H1 (cell line): ENCODE results near the gene TELO2. TPM values are rescaled to one million over a fixed set of nuclear protein-coding genes. Genes with fewer than 3 reads are reported as not detected.

Source experiments
- CTCF ChIA-PET: fragments of 300-600 bp; sonication (Branson Sonifier 250); formaldehyde crosslinking; loops from one replicate; lab custom pipeline; 2021; ENCODE audit not compliant: partially characterized antibody; lab: Charles Lee
- POLR2A ChIA-PET: fragments of 300-600 bp; sonication (Branson Sonifier 250); formaldehyde crosslinking; loops from one replicate; lab custom pipeline; 2021; ENCODE audit warnings: inconsistent platforms; ENCODE audit not compliant: partially characterized antibody; lab: Charles Lee
- DNase-seq, 2 experiments: peaks; one replicate each; pipeline versions ENCODE4 v3.0.0 to v3.0.0-alpha.2; 2010 to 2022; ENCODE audit warnings: low spot score in 2 of 2, low read depth in 1 of 2, mixed read lengths in 1 of 2
- FAIRE-seq: peaks from 2 replicates; lab custom pipeline; 2011; peaks lifted over from hg19 to GRCh38; lab: Jason Lieb, UNC
- H2AFZ ChIP-seq: 2 replicates; pipeline ENCODE4 v1.8.1; 2012; ENCODE audit warnings: low read length, inconsistent platforms
- H2AK5ac ChIP-seq: 2 replicates; pipeline ENCODE4 v1.6.1; 2013; ENCODE audit warnings: low read depth, low read length
- H2BK120ac ChIP-seq: replicated peaks from 2 replicates; pipeline ENCODE3; 2013; ENCODE audit warnings: low read depth, low read length, inconsistent platforms
- H2BK12ac ChIP-seq: 2 replicates; pipeline ENCODE4 v1.6.1; 2013; ENCODE audit warnings: low read depth, low read length
- H2BK15ac ChIP-seq: 2 replicates; pipeline ENCODE4 v1.6.1; 2013; ENCODE audit warnings: low read length
- H2BK20ac ChIP-seq: 2 replicates; pipeline ENCODE4 v1.6.1; 2013; ENCODE audit warnings: low read length
- H2BK5ac ChIP-seq: 2 replicates; pipeline ENCODE4 v1.6.1; 2013; ENCODE audit warnings: low read depth, low read length
- H3K14ac ChIP-seq: 2 replicates; pipeline ENCODE4 v1.6.1; 2013; ENCODE audit warnings: inconsistent platforms; ENCODE audit not compliant: insufficient read length
- H3K18ac ChIP-seq: 2 replicates; pipeline ENCODE4 v1.6.1; 2013; ENCODE audit warnings: low read length; ENCODE audit errors: extremely low read depth
- H3K23ac ChIP-seq: 2 replicates; pipeline ENCODE4 v1.6.1; 2013; ENCODE audit warnings: inconsistent platforms; ENCODE audit not compliant: insufficient read length
- H3K23me2 ChIP-seq: 2 replicates; pipeline ENCODE4 v1.6.1; 2013; ENCODE audit warnings: low read depth, low read length
- H3K27ac ChIP-seq: 2 replicates; pipeline ENCODE4 v1.6.1; 2011; ENCODE audit warnings: low read depth, low read length, inconsistent platforms
- H3K27me3 ChIP-seq, 4 experiments: replicated peaks in 1 of 4; 1 replicate in 1 of 4; 2 replicates in 3 of 4; pipeline versions ENCODE4 v1.6.1 to v1.8.1; 2011 to 2013; ENCODE audit warnings: low read length in 3 of 4, mild to moderate bottlenecking in 3 of 4, inconsistent platforms in 2 of 4, mixed read lengths in 2 of 4, moderate library complexity in 1 of 4; ENCODE audit not compliant: control insufficient read depth in 3 of 4, insufficient read depth in 3 of 4; ENCODE audit errors: extremely low read depth in 1 of 4
- H3K36me3 ChIP-seq, 4 experiments: 2 replicates each; pipeline versions ENCODE4 v1.6.1 to v1.8.1; 2011 to 2013; ENCODE audit warnings: mild to moderate bottlenecking in 4 of 4, low read length in 3 of 4, moderate library complexity in 2 of 4, control low read depth in 1 of 4, inconsistent platforms in 1 of 4; ENCODE audit not compliant: insufficient read depth in 4 of 4, control insufficient read depth in 2 of 4
- H3K4ac ChIP-seq: replicated peaks from 2 replicates; pipeline ENCODE3; 2013; ENCODE audit warnings: low read length, low read depth, mixed read lengths, inconsistent platforms; ENCODE audit not compliant: insufficient read length
- H3K4me1 ChIP-seq, 4 experiments: replicated peaks in 1 of 4; 1 replicate in 1 of 4; 2 replicates in 3 of 4; pipeline versions ENCODE4 v1.6.1 to v1.8.1; 2011 to 2013; ENCODE audit warnings: low read length in 3 of 4, inconsistent platforms in 2 of 4, mixed read lengths in 1 of 4; ENCODE audit not compliant: insufficient read depth in 4 of 4, control insufficient read depth in 3 of 4
- H3K4me2 ChIP-seq, 2 experiments: 2 replicates each; pipeline versions ENCODE4 v1.6.1 to v1.8.1; 2011 to 2013; ENCODE audit warnings: low read depth in 2 of 2, low read length in 2 of 2, control low read depth in 1 of 2, inconsistent platforms in 1 of 2, mild to moderate bottlenecking in 1 of 2; ENCODE audit not compliant: insufficient read depth in 1 of 2
- H3K4me3 ChIP-seq, 4 experiments: fragments of 200-600, 300-600 bp in 1 of 4; sonication (generic), shearing (Covaris generic), sonication (Bioruptor Twin) in 1 of 4; 2 replicates each; pipeline versions ENCODE4 v1.5.1 to v1.8.1; 2011 to 2016; ENCODE audit warnings: low read length in 4 of 4, low read depth in 3 of 4, control low read depth in 2 of 4, inconsistent platforms in 2 of 4, mild to moderate bottlenecking in 2 of 4, mixed read lengths in 1 of 4, moderate library complexity in 1 of 4; ENCODE audit not compliant: insufficient read depth in 2 of 4; ENCODE audit errors: extremely low read depth in 1 of 4
- H3K56ac ChIP-seq: replicated peaks from 2 replicates; pipeline ENCODE3; 2013; ENCODE audit warnings: low read depth, mild to moderate bottlenecking, mixed read lengths, low read length, inconsistent platforms; ENCODE audit not compliant: insufficient read length
- H3K79me1 ChIP-seq: 2 replicates; pipeline ENCODE4 v1.6.1; 2013; ENCODE audit warnings: low read depth, low read length, control low read depth
- H3K79me2 ChIP-seq, 2 experiments: 2 replicates each; pipeline versions ENCODE4 v1.6.1 to v1.8.1; 2012 to 2013; ENCODE audit warnings: low read length in 2 of 2, mild to moderate bottlenecking in 2 of 2, inconsistent platforms in 1 of 2; ENCODE audit not compliant: insufficient read depth in 2 of 2, control insufficient read depth in 1 of 2
- H3K9ac ChIP-seq, 4 experiments: replicated peaks in 1 of 4; 1 replicate in 1 of 4; 2 replicates in 3 of 4; pipeline versions ENCODE4 v1.6.1 to v1.8.1; 2011 to 2013; ENCODE audit warnings: low read depth in 3 of 4, low read length in 3 of 4, control low read depth in 2 of 4, mild to moderate bottlenecking in 2 of 4, moderate library complexity in 2 of 4, inconsistent platforms in 1 of 4; ENCODE audit errors: extremely low read depth in 1 of 4
- H3K9me3 ChIP-seq, 2 experiments: 2 replicates each; pipeline versions ENCODE4 v1.6.1 to v1.8.1; 2012 to 2013; ENCODE audit warnings: mild to moderate bottlenecking in 2 of 2, moderate library complexity in 2 of 2, control low read depth in 1 of 2, inconsistent platforms in 1 of 2, low read depth in 1 of 2, low read length in 1 of 2, mixed read lengths in 1 of 2; ENCODE audit not compliant: insufficient read depth in 2 of 2
- H4K20me1 ChIP-seq, 2 experiments: replicated peaks in 1 of 2; 2 replicates each; pipeline versions ENCODE3 to v1.8.1; 2011 to 2013; ENCODE audit warnings: inconsistent platforms in 2 of 2, low read length in 2 of 2, mild to moderate bottlenecking in 1 of 2; ENCODE audit not compliant: insufficient read depth in 2 of 2, control insufficient read depth in 1 of 2
- H4K5ac ChIP-seq: 2 replicates; pipeline ENCODE4 v1.6.1; 2013; ENCODE audit warnings: low read length, low read depth, mixed read lengths, inconsistent platforms; ENCODE audit not compliant: insufficient read length
- H4K8ac ChIP-seq: 2 replicates; pipeline ENCODE4 v1.8.0; 2013; ENCODE audit warnings: mild to moderate bottlenecking, moderate library complexity, low read length, inconsistent platforms; ENCODE audit not compliant: insufficient read depth; ENCODE audit errors: extremely low read depth
- H4K91ac ChIP-seq: replicated peaks from 2 replicates; pipeline ENCODE3; 2013; ENCODE audit warnings: low read length, mixed read lengths, inconsistent platforms; ENCODE audit not compliant: insufficient read length
- CREB1 ChIP-seq: IDR thresholded peaks from 2 replicates; pipeline ENCODE4 v1.6.1; 2012; ENCODE audit warnings: inconsistent platforms
- EZH2 ChIP-seq: fragments of 200-600 bp; sonication (generic); IDR thresholded peaks from 2 replicates; pipeline ENCODE4 v1.7.1; 2012; ENCODE audit warnings: low read depth, mild to moderate bottlenecking, moderate library complexity, low read length, inconsistent platforms; ENCODE audit not compliant: severe bottlenecking
- HDAC6 ChIP-seq: IDR thresholded peaks from one replicate; pipeline ENCODE4 v1.7.1; 2012; ENCODE audit warnings: low read depth, mild to moderate bottlenecking, inconsistent platforms, low read length, moderate library complexity
- NRF1 ChIP-seq: IDR thresholded peaks from 2 replicates; pipeline ENCODE4 v1.6.1; 2011; ENCODE audit warnings: mild to moderate bottlenecking, low read depth, low read length, improper control_type of control experiment
- PHF8 ChIP-seq: fragments of 200-600 bp; sonication (generic); conservative IDR thresholded peaks from 2 replicates; pipeline ENCODE4 v1.7.1; 2012; ENCODE audit warnings: low read depth, mild to moderate bottlenecking, inconsistent platforms, low read length, moderate library complexity
- SIRT6 ChIP-seq: IDR thresholded peaks from one replicate; pipeline ENCODE4 v1.7.1; 2012; ENCODE audit warnings: low read length, inconsistent platforms
- SP1 ChIP-seq: IDR thresholded peaks from 2 replicates; pipeline ENCODE4 v1.6.1; 2011; ENCODE audit warnings: low read depth, low read length
- TAF7 ChIP-seq: optimal IDR thresholded peaks from 2 replicates; pipeline ENCODE3; 2011; ENCODE audit warnings: low read depth, mild to moderate bottlenecking, inconsistent platforms, low read length, moderate library complexity, borderline replicate concordance
- TBP ChIP-seq: IDR thresholded peaks from 2 replicates; pipeline ENCODE4 v1.6.1; 2011; ENCODE audit warnings: low read depth, low read length, improper control_type of control experiment
- YY1 ChIP-seq: IDR thresholded peaks from 2 replicates; pipeline ENCODE4 v1.6.1; 2011; ENCODE audit warnings: low read depth, mild to moderate bottlenecking, low read length
- ZNF274 ChIP-seq: IDR thresholded peaks from 2 replicates; pipeline ENCODE4 v1.7.0; 2012; ENCODE audit warnings: low read length, borderline replicate concordance; ENCODE audit errors: extremely low read depth
- WGBS, 2 experiments: shearing (Covaris generic) in 1 of 2; methylation state at CpG; one replicate each; pipeline versions ENCODE4 v1.1.6 to v1.1.7; 2013 to 2015; ENCODE audit warnings: low lambda C conversion rate in 2 of 2, mixed read lengths in 2 of 2, inconsistent platforms in 1 of 2, low coverage in 1 of 2, missing lambda C conversion rate in 1 of 2; ENCODE audit not compliant: insufficient replicate concordance in 2 of 2, insufficient coverage in 1 of 2, insufficient read length in 1 of 2; ENCODE audit errors: extremely low coverage in 1 of 2, missing lambda C conversion rate in 1 of 2; 5-methylcytosine and 5-hydroxymethylcytosine counted together
- polyA plus RNA-seq, 7 experiments: library from polyadenylated mRNA; depleted of rRNA in 3 of 7; stranded (reverse) in 5 of 7; unstranded in 2 of 7; fragments of >200 nt in 5 of 7; fragments of 200-250 nt in 2 of 7; gene quantifications; 1 replicate in 5 of 7; 2 replicates in 1 of 7; 4 replicates in 1 of 7; pipeline versions ENCODE4 v1.2.1 to v1.2.3, GENCODE V29; 2011 to 2013; ENCODE audit warnings: missing spikeins in 2 of 7, mixed read lengths in 2 of 7
- total RNA-seq: library from RNA; stranded (reverse); fragmentation: NEBNext Ultra II Directional; extraction: Animal tissue kit (Norgen Biotek cat#: 25700); gene quantifications from 2 replicates; pipeline ENCODE4 v1.2.1, GENCODE V29; 2021

The TELO2 gene
- total and polyA plus RNA-seq, 2 of the 8 experiments (the other 6 are each of a cell fraction or from before 2014, with no cell fraction given), result 39.3 to 64.8 TPM

DNA sequence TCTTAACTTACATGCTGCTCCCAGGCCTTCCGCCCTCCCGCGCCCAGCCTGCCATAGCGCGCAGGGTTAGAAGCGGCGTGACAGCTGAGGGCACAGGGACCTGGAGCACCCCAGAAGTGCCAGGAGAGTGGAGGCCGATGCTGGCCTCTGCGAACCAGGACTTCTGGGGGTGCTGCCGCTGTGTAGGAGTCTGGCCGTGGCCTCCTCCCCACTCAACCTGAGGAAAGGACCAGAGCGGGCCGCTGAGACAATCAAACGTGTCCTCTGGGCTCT, 38.4 kb downstream of the TELO2 start:
- no peak overlapping the region for H3K18ac ChIP-seq
- peaks cover 4 to 9% of the 10 kb centered on the region in 2 experiments for H4K20me1 ChIP-seq
- no peaks in the 10 kb centered on the region for H3K79me2 ChIP-seq
- no peaks in the 10 kb centered on the region; a peak in 1 of 7 replicates for H3K4me1 ChIP-seq
- H2BK15ac ChIP-seq, result no peak overlapping the region
- no peak overlapping the region for H2BK120ac ChIP-seq
- H3K9ac ChIP-seq, result no peak overlapping the region
- WGBS, 2 experiments, result 91% methylated on average over 14 of the region's 14 CpGs; no CpG with 5 or more reads in 1 of the 2 experiments
- DNase-seq (no peak), FAIRE-seq (no peak)
- H3K4me3 ChIP-seq, result no peak overlapping the region
- TF ChIP-seq EZH2 (no peak), TBP (no peak), HDAC6 (no peak), ZNF274 (no peak), PHF8 (no peak), SP1 (no peak), TAF7 (no peak), YY1 (no peak), NRF1 (no peak), CREB1 (no peak), SIRT6 (no peak)
- H3K4me2 ChIP-seq, result no peak overlapping the region
- no peak overlapping the region for H4K91ac ChIP-seq
- no peak overlapping the region for H3K27ac ChIP-seq
- no peak overlapping the region for H2AK5ac ChIP-seq
- H3K23ac ChIP-seq, result no peak overlapping the region
- H3K56ac ChIP-seq, result no peak overlapping the region
- no peak overlapping the region for H4K8ac ChIP-seq
- H3K14ac ChIP-seq, result no peak overlapping the region
- no peak overlapping the region for H2BK20ac ChIP-seq
- ChIA-PET POLR2A (no interaction called here), CTCF (interaction anchor here (0.8 kb wide), 1 partner anchor 8 kb away, joined by 3 read pairs; no protein-coding TSS in a partner anchor)
- no peaks in the 10 kb centered on the region for H3K27me3 ChIP-seq
- H3K4ac ChIP-seq, result no peak overlapping the region
- no peaks in the 10 kb centered on the region for H3K79me1 ChIP-seq
- no peaks in the 10 kb centered on the region; a peak in 2 of 8 replicates for H3K36me3 ChIP-seq
- no peaks in the 10 kb centered on the region for H3K23me2 ChIP-seq
- no peak overlapping the region for H2BK12ac ChIP-seq
- H2BK5ac ChIP-seq, result no peak overlapping the region
- no peak overlapping the region for H4K5ac ChIP-seq
- H3K9me3 ChIP-seq, result no peaks in the 10 kb centered on the region
- no peak overlapping the region for H2AFZ ChIP-seq
